Kasumi-1 (cell line): ENCODE measurements around the gene SPAG16.
A peak's percentile ranks its signal among the peaks of the same experiment; 100 is the strongest.
"Not testable (repeated sequence)": the region's sequence is repeated elsewhere in the genome, so short reads cannot be mapped to it uniquely, and the experiment has no call there.

Experiments used
- DNase-seq, 2 experiments: peaks; one replicate each; lab custom pipeline; 2025; lab: John Stamatoyannopoulos, UW

Gene SPAG16

GRCh38 chr2:214011676-214012075, 727.4 kb downstream of the SPAG16 start:
- no peak for DNase-seq

- no peak for DNase-seq
These were observed 730.4 kb downstream of the SPAG16 start for GRCh38 chr2:214014551-214015220.

- DNase-seq, result no peak
These were observed 735.1 kb downstream of the SPAG16 start for GRCh38 chr2:214019229-214019972.

GRCh38 chr2:214019973-214020345, 735.7 kb downstream of the SPAG16 start:
- DNase-seq, result no peak

- DNase-seq, result no peak
These were observed 744.9 kb downstream of the SPAG16 start for GRCh38 chr2:214029190-214029589.

GRCh38 chr2:214031566-214031965, 747.3 kb downstream of the SPAG16 start:
- peak; percentile 50 to 65 for DNase-seq

- DNase-seq, result no peak
These were observed 750.2 kb downstream of the SPAG16 start for GRCh38 chr2:214034417-214034816.

GRCh38 chr2:214035091-214035852, 751.0 kb downstream of the SPAG16 start:
- DNase-seq, result no peak

- DNase-seq, result no peak
These were observed 751.7 kb downstream of the SPAG16 start for GRCh38 chr2:214035921-214036320.

GRCh38 chr2:214038186-214038585, 753.9 kb downstream of the SPAG16 start:
- DNase-seq, result no peak

- DNase-seq, result no peak
These were observed 766.5 kb downstream of the SPAG16 start for GRCh38 chr2:214050731-214051130.

GRCh38 chr2:214051585-214051984, 767.3 kb downstream of the SPAG16 start:
- no peak for DNase-seq

GRCh38 chr2:214052235-214052634, 768.0 kb downstream of the SPAG16 start:
- DNase-seq, result no peak

GRCh38 chr2:214057986-214058385, 773.7 kb downstream of the SPAG16 start:
- no peak for DNase-seq

- DNase-seq, result not testable (repeated sequence)
These were observed 778.0 kb downstream of the SPAG16 start for GRCh38 chr2:214062279-214062678.

- no peak for DNase-seq
These were observed 780.2 kb downstream of the SPAG16 start for GRCh38 chr2:214064471-214064870.

GRCh38 chr2:214066862-214067261, 782.6 kb downstream of the SPAG16 start:
- DNase-seq, result no peak

GRCh38 chr2:214069254-214069653, 785.0 kb downstream of the SPAG16 start:
- peak; percentile 4 to 31 for DNase-seq

GRCh38 chr2:214075456-214075855, 791.2 kb downstream of the SPAG16 start:
- no peak for DNase-seq

GRCh38 chr2:214076527-214076926, 792.3 kb downstream of the SPAG16 start:
- DNase-seq, result no peak

GRCh38 chr2:214077727-214078126, 793.5 kb downstream of the SPAG16 start:
- DNase-seq, result no peak

- no peak for DNase-seq
These were observed 794.8 kb downstream of the SPAG16 start for GRCh38 chr2:214079032-214079431.

GRCh38 chr2:214088536-214088935, 804.3 kb downstream of the SPAG16 start:
- no peak for DNase-seq
